ENCODE results near the gene SMYD3. TPM values are rescaled to one million over a fixed set of nuclear protein-coding genes. Genes with fewer than 3 reads are reported as not detected.

SMYD3 gene
- total RNA-seq, 3 donors from 2014 or later (not counting 1 experiment from before 2014, with no cell fraction given), result 43.6 to 48.0 (median 46.1) TPM

GRCh38 chr1:245774196-245774595 lies 732.9 kb downstream of the SMYD3 start:
- no peaks in the 10 kb centered on the region for H3K9me3 ChIP-seq (ENCODE audit: control insufficient read depth, insufficient read depth, low read length)
- H3K27me3 ChIP-seq (ENCODE audit: control insufficient read depth, insufficient read depth, low read length), result no peaks in the 10 kb centered on the region
- no peak overlapping the region for H3K27ac ChIP-seq (ENCODE audit: low read length)
- no peaks in the 10 kb centered on the region for H3K9me3 Mint-ChIP-seq
- no peak overlapping the region for H3K27ac Mint-ChIP-seq
- H3K27me3 Mint-ChIP-seq (ENCODE audit: low read depth in 2 of 2), result no peaks in the 10 kb centered on the region
- H3K4me1 ChIP-seq (ENCODE audit: control insufficient read depth, insufficient read depth, low read length), result peaks cover 5% of the 10 kb centered on the region
- intact Hi-C loops (cut with micrococcal nuclease), result no loop called here
- H3K4me1 Mint-ChIP-seq, result peaks cover 72 to 77% of the 10 kb centered on the region in 2 donors
- DNase-seq (no peak), ATAC-seq (no peak)
- no peak overlapping the region for H3K4me3 Mint-ChIP-seq
- no peak for TF ChIP-seq CTCF (IDR thresholded peaks at IDR 0.05)
- no peak overlapping the region for H3K4me3 ChIP-seq (ENCODE audit: low read length)
- H3K36me3 ChIP-seq (ENCODE audit: control insufficient read depth, insufficient read depth, low read length), result no peaks in the 10 kb centered on the region
- no peaks in the 10 kb centered on the region for H3K36me3 Mint-ChIP-seq
- WGBS (ENCODE audit: insufficient coverage), result 90% methylated on average over 2 of the region's 2 CpGs

- no peak for DNase-seq
- Histone ChIP-seq H3K9me3 (ENCODE audit: control insufficient read depth, insufficient read depth, low read length) (no peaks in the 10 kb centered on the region), H3K27ac (ENCODE audit: low read length) (no peak overlapping the region), H3K4me1 (ENCODE audit: control insufficient read depth, insufficient read depth, low read length) (peaks cover 5% of the 10 kb centered on the region), H3K4me3 (ENCODE audit: low read length) (no peak overlapping the region), H3K36me3 (ENCODE audit: control insufficient read depth, insufficient read depth, low read length) (no peaks in the 10 kb centered on the region), H3K27me3 (ENCODE audit: control insufficient read depth, insufficient read depth, low read length) (no peaks in the 10 kb centered on the region)
- ATAC-seq, result no peak
- 98% methylated on average over 3 of the region's 3 CpGs for WGBS (ENCODE audit: insufficient coverage)
- Mint-ChIP-seq H3K4me1 (peaks cover 64 to 78% of the 10 kb centered on the region in 2 donors), H3K27ac (peak overlapping the region; percentile 64 to 73), H3K9me3 (no peaks in the 10 kb centered on the region), H3K27me3 (ENCODE audit: low read depth in 2 of 2) (no peaks in the 10 kb centered on the region), H3K4me3 (no peak overlapping the region), H3K36me3 (no peaks in the 10 kb centered on the region)
- intact Hi-C loops (cut with micrococcal nuclease), result no loop called here
- no peak for TF ChIP-seq CTCF (IDR thresholded peaks at IDR 0.05)
These were observed 733.7 kb downstream of the SMYD3 start for GRCh38 chr1:245773344-245773743.

- H3K36me3 ChIP-seq (ENCODE audit: control insufficient read depth, insufficient read depth, low read length), result no peaks in the 10 kb centered on the region
- H3K27me3 ChIP-seq (ENCODE audit: control insufficient read depth, insufficient read depth, low read length), result no peaks in the 10 kb centered on the region
- H3K9me3 ChIP-seq (ENCODE audit: control insufficient read depth, insufficient read depth, low read length), result no peaks in the 10 kb centered on the region
- no peak overlapping the region for H3K27ac ChIP-seq (ENCODE audit: low read length)
- intact Hi-C loops (cut with micrococcal nuclease), result no loop called here
- Mint-ChIP-seq H3K36me3 (no peaks in the 10 kb centered on the region), H3K9me3 (no peaks in the 10 kb centered on the region), H3K4me1 (peaks cover 62 to 71% of the 10 kb centered on the region in 2 donors), H3K4me3 (peak overlapping the region; percentile 57), H3K27me3 (ENCODE audit: low read depth in 2 of 2) (no peaks in the 10 kb centered on the region), H3K27ac (peak overlapping the region; percentile 64 to 73)
- ATAC-seq (no peak), DNase-seq (no peak)
- no peak overlapping the region for H3K4me3 ChIP-seq (ENCODE audit: low read length)
- H3K4me1 ChIP-seq (ENCODE audit: control insufficient read depth, insufficient read depth, low read length), result peaks cover 5% of the 10 kb centered on the region
- TF ChIP-seq CTCF (IDR thresholded peaks at IDR 0.05), result no peak
- WGBS (ENCODE audit: insufficient coverage), result no CpG with 5 or more reads among the region's 1 CpG
These were observed 734.3 kb downstream of the SMYD3 start for GRCh38 chr1:245772739-245773138.

GRCh38 chr1:245772325-245772724 lies 734.8 kb downstream of the SMYD3 start:
- Mint-ChIP-seq H3K9me3 (no peaks in the 10 kb centered on the region), H3K27ac (peak overlapping the region; percentile 64 to 73), H3K4me1 (peaks cover 62 to 71% of the 10 kb centered on the region in 2 donors), H3K27me3 (ENCODE audit: low read depth in 2 of 2) (no peaks in the 10 kb centered on the region), H3K36me3 (no peaks in the 10 kb centered on the region), H3K4me3 (peak overlapping the region; percentile 57)
- Histone ChIP-seq H3K36me3 (ENCODE audit: control insufficient read depth, insufficient read depth, low read length) (no peaks in the 10 kb centered on the region), H3K4me1 (ENCODE audit: control insufficient read depth, insufficient read depth, low read length) (peaks cover 8% of the 10 kb centered on the region), H3K27ac (ENCODE audit: low read length) (peak overlapping the region; percentile 4), H3K4me3 (ENCODE audit: low read length) (no peak overlapping the region), H3K9me3 (ENCODE audit: control insufficient read depth, insufficient read depth, low read length) (no peaks in the 10 kb centered on the region), H3K27me3 (ENCODE audit: control insufficient read depth, insufficient read depth, low read length) (no peaks in the 10 kb centered on the region)
- intact Hi-C loops (cut with micrococcal nuclease), result no loop called here
- WGBS (ENCODE audit: insufficient coverage), result 42% methylated on average over 1 of the region's 1 CpG
- ATAC-seq, result peak; percentile 13 to 56 (median 40)
- no peak for TF ChIP-seq CTCF (IDR thresholded peaks at IDR 0.05)
- DNase-seq, result no peak

Data from natural killer cell (primary cell).